ENCODE results near the gene TMEM17.

DNA sequence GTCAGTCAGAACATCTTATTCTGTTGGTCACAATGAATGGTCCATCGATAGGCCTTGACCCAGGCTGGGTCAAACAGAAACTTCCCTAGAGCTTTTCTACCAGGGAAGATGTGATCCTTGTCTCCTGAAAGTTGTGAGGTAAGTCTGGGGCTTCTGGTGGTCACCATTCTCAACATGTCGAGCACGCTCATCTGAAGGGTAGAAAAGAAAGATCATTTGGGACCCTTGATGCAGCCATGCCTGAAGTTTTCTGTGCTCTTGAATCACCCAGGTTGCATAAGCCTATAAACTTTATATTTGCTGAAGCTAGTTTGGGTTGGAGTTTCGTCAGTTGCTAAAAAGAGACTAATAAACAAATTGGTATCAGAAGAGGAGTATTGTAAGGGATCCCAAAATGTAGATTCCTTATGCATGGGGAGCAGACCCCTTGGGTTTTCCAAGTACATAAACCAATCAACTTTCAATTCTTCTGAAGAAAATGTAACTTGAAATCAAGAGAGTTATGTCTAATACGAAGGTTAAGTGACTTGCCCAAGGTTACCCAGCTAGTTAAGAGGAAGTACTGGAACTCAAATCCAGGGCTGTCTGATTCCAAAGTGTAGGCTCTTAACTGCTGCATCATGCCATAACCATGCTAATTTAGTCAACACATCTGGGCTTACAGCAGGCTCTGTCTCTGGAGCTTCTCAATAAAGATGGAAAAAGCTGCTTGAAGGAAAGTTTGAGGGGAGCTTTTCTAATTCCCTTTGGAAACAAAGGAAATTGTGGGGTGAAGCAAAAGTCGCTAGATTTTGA is 23.2 kb downstream of the TMEM17 start:
- TF ChIP-seq, protein P1, sequence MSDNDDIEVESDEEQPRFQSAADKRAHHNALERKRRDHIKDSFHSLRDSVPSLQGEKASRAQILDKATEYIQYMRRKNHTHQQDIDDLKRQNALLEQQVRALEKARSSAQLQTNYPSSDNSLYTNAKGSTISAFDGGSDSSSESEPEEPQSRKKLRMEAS (IDR thresholded peaks at IDR 0.05) = no peak
- TF ChIP-seq EP300 (IDR thresholded peaks at IDR 0.05) (no peak), POLR2A (IDR thresholded peaks at IDR 0.05; ENCODE audit: low read length) (no peak), MAZ (IDR thresholded peaks at IDR 0.05; ENCODE audit: borderline replicate concordance, low read depth, low read length) (no peak), BHLHE40 (IDR thresholded peaks at IDR 0.05; ENCODE audit: low read depth, low read length) (no peak), PHF8 (IDR thresholded peaks at IDR 0.05; ENCODE audit: borderline replicate concordance, low read depth) (no peak), ZFP36 (IDR thresholded peaks at IDR 0.05; ENCODE audit: borderline replicate concordance, partially characterized antibody) (no peak), JUN (IDR thresholded peaks at IDR 0.05) (no peak), RNF2 (IDR thresholded peaks at IDR 0.05; ENCODE audit: borderline replicate concordance, low read depth) (no peak)
- TF ChIP-seq, protein P2, sequence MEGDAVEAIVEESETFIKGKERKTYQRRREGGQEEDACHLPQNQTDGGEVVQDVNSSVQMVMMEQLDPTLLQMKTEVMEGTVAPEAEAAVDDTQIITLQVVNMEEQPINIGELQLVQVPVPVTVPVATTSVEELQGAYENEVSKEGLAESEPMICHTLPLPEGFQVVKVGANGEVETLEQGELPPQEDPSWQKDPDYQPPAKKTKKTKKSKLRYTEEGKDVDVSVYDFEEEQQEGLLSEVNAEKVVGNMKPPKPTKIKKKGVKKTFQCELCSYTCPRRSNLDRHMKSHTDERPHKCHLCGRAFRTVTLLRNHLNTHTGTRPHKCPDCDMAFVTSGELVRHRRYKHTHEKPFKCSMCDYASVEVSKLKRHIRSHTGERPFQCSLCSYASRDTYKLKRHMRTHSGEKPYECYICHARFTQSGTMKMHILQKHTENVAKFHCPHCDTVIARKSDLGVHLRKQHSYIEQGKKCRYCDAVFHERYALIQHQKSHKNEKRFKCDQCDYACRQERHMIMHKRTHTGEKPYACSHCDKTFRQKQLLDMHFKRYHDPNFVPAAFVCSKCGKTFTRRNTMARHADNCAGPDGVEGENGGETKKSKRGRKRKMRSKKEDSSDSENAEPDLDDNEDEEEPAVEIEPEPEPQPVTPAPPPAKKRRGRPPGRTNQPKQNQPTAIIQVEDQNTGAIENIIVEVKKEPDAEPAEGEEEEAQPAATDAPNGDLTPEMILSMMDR (IDR thresholded peaks at IDR 0.05) = no peak
- TF ChIP-seq, protein P3, sequence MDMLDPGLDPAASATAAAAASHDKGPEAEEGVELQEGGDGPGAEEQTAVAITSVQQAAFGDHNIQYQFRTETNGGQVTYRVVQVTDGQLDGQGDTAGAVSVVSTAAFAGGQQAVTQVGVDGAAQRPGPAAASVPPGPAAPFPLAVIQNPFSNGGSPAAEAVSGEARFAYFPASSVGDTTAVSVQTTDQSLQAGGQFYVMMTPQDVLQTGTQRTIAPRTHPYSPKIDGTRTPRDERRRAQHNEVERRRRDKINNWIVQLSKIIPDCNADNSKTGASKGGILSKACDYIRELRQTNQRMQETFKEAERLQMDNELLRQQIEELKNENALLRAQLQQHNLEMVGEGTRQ (IDR thresholded peaks at IDR 0.05) = no peak
